Keratinocyte (primary cell): Measurements from ENCODE around the gene AMDHD2.

Experiments used
- EZH2 ChIP-seq: IDR thresholded peaks from one replicate; pipeline ENCODE4 v1.6.1; 2012; ENCODE audit warnings: inconsistent platforms, mild to moderate bottlenecking, low read length, moderate library complexity
- TF ChIP-seq, protein P1 (sequence below), 3 experiments: IDR thresholded peaks in 1 of 3; conservative IDR thresholded peaks in 1 of 3; optimal IDR thresholded peaks in 1 of 3; 2 replicates in 2 of 3; 3 replicates in 1 of 3; pipeline versions ENCODE3 to v1.5.1; 2011; ENCODE audit warnings: low read length in 3 of 3, mild to moderate bottlenecking in 3 of 3, moderate library complexity in 2 of 3, control low read depth in 1 of 3, inconsistent platforms in 1 of 3; ENCODE audit not compliant: insufficient read depth in 2 of 3; ENCODE audit errors: extremely low read depth in 1 of 3

DNA sequence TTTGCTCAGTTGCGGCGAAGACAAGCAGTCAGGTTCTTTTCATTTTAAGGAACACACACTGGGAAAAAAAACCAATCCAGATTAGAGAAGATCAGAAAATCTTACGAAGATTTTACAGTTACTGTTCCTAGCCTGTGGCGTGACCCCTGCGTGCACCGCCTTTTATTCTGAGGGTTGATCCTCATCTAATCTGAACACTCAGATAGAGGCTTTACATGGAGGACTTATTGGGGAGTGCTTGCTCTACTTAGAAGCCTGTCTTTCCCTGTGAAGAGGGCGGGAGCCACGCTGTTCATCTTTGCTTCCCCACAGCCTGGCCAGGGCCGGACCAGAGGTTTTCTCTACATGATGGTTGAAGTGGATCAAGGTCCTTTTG is 43.8 kb upstream of the AMDHD2 start:
- TF ChIP-seq, protein P1, sequence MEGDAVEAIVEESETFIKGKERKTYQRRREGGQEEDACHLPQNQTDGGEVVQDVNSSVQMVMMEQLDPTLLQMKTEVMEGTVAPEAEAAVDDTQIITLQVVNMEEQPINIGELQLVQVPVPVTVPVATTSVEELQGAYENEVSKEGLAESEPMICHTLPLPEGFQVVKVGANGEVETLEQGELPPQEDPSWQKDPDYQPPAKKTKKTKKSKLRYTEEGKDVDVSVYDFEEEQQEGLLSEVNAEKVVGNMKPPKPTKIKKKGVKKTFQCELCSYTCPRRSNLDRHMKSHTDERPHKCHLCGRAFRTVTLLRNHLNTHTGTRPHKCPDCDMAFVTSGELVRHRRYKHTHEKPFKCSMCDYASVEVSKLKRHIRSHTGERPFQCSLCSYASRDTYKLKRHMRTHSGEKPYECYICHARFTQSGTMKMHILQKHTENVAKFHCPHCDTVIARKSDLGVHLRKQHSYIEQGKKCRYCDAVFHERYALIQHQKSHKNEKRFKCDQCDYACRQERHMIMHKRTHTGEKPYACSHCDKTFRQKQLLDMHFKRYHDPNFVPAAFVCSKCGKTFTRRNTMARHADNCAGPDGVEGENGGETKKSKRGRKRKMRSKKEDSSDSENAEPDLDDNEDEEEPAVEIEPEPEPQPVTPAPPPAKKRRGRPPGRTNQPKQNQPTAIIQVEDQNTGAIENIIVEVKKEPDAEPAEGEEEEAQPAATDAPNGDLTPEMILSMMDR (optimal IDR thresholded peaks at IDR 0.05 in 1 of 3, IDR thresholded peaks at IDR 0.05 in 1 of 3, conservative IDR thresholded peaks at IDR 0.05 in 1 of 3; ENCODE audit: extremely low read depth in 1 of 3, insufficient read depth in 2 of 3, low read length in 3 of 3), result no peak
- no peak for TF ChIP-seq EZH2
